HCT116 (cell line): ENCODE measurements around the gene HLA-E. TPM values are rescaled to one million over a fixed set of nuclear protein-coding genes. Genes with fewer than 3 reads are reported as not detected.

ENCODE experiments used
- ATAC-seq: fragments of 200-7000 bp; cut with Tn5 transposase; 2 replicates; pipeline ENCODE4 v1.9.1; 2020; ENCODE audit warnings: mild to moderate bottlenecking, moderate library complexity
- BruUV-seq: library from RNA; stranded (reverse); fragments of 400-500 nt; replicated peaks from 2 replicates; lab custom pipeline; 2021; lab: Mats Ljungman, UMichigan
- CTCF ChIA-PET: fragments of 300-600 bp; sonication (Branson Sonifier 250); formaldehyde crosslinking; loops from one replicate; lab custom pipeline; 2021; ENCODE audit warnings: antibody characterized with exemption; lab: Charles Lee
- POLR2A ChIA-PET: fragments of 300-600, 350-600 bp; sonication (Branson Sonifier 250); formaldehyde crosslinking; loops from one replicate; lab custom pipeline; 2021; ENCODE audit warnings: antibody characterized with exemption; lab: Charles Lee
- RAD21 ChIA-PET, 2 experiments: fragments of 300-600 bp; sonication (Branson Sonifier 250); formaldehyde crosslinking; loops; one replicate each; lab custom pipeline; 2023; ENCODE audit warnings: low total read pairs in 2 of 2; ENCODE audit not compliant: uncharacterized antibody in 2 of 2, unreplicated experiment in 2 of 2, low non-redundant PET in 1 of 2; lab: Charles Lee
- DNase-seq: peaks from one replicate; pipeline ENCODE4 v3.0.0-alpha.2; 2010; ENCODE audit warnings: low read depth, low spot score
- H2AFZ ChIP-seq: fragments of 200-600 bp; shearing (Covaris generic), sonication (generic); 2 replicates; pipeline ENCODE4 v1.6.1; 2017; ENCODE audit warnings: low read depth, mixed run types, mixed read lengths, antibody characterized with exemption, low read length; ENCODE audit not compliant: poor library complexity, severe bottlenecking
- H3K27ac ChIP-seq: 2 replicates; pipeline ENCODE4 v1.5.1; 2012; ENCODE audit warnings: low read depth, low read length
- H3K27me3 ChIP-seq: fragments of 200-600 bp; sonication (generic); 2 replicates; pipeline ENCODE4 v1.6.1; 2016; ENCODE audit warnings: mixed run types, low read length, mixed read lengths; ENCODE audit not compliant: insufficient read depth
- H3K36me3 ChIP-seq, 2 experiments: fragments of 200-500 bp in 1 of 2; fragments of 200-600 bp in 1 of 2; sonication (Bioruptor generic) in 1 of 2; sonication (generic) in 1 of 2; 2 replicates each; pipeline versions ENCODE4 v1.5.1 to v1.6.1; 2014 to 2016; ENCODE audit warnings: low read length in 2 of 2, inconsistent platforms in 1 of 2, mixed read lengths in 1 of 2, mixed run types in 1 of 2; ENCODE audit not compliant: insufficient read depth in 2 of 2, control insufficient read depth in 1 of 2
- H3K4me1 ChIP-seq, 2 experiments: fragments of 200-600 bp in 1 of 2; sonication (generic) in 1 of 2; 2 replicates each; pipeline versions ENCODE4 v1.5.1 to v1.6.1; 2012 to 2017; ENCODE audit warnings: low read length in 2 of 2, inconsistent platforms in 1 of 2, mild to moderate bottlenecking in 1 of 2, mixed read lengths in 1 of 2, mixed run types in 1 of 2, moderate library complexity in 1 of 2; ENCODE audit not compliant: insufficient read depth in 2 of 2, control insufficient read depth in 1 of 2
- H3K4me2 ChIP-seq: fragments of 200-600 bp; sonication (generic); 2 replicates; pipeline ENCODE4 v1.6.1; 2017; ENCODE audit warnings: mixed run types, low read length, mixed read lengths
- H3K4me3 ChIP-seq, 2 experiments: fragments of 200-600 bp in 1 of 2; sonication (generic) in 1 of 2; replicated peaks in 1 of 2; 2 replicates each; pipeline ENCODE4 v1.5.1; 2011 to 2016; ENCODE audit warnings: low read length in 2 of 2, control low read depth in 1 of 2, low read depth in 1 of 2, mild to moderate bottlenecking in 1 of 2, mixed read lengths in 1 of 2, mixed run types in 1 of 2
- H3K79me2 ChIP-seq: fragments of 200-600 bp; sonication (generic); 2 replicates; pipeline ENCODE4 v1.6.1; 2017; ENCODE audit warnings: mild to moderate bottlenecking, mixed run types, low read length, moderate library complexity, mixed read lengths; ENCODE audit not compliant: insufficient read depth
- H3K9ac ChIP-seq: fragments of 200-600 bp; sonication (generic); 2 replicates; pipeline ENCODE4 v1.6.1; 2016; ENCODE audit warnings: low read length, mixed read lengths
- H3K9me2 ChIP-seq: fragments of 200-600 bp; sonication (generic), shearing (Covaris generic); 2 replicates; pipeline ENCODE4 v1.6.1; 2017; ENCODE audit warnings: mixed run types, mild to moderate bottlenecking, moderate library complexity; ENCODE audit not compliant: insufficient read depth
- H3K9me3 ChIP-seq, 2 experiments: fragments of 200-500 bp in 1 of 2; fragments of 200-600 bp in 1 of 2; sonication (Bioruptor generic) in 1 of 2; sonication (generic) in 1 of 2; 2 replicates each; pipeline ENCODE4 v1.6.1; 2014 to 2017; ENCODE audit warnings: low read length in 2 of 2, mixed read lengths in 2 of 2, inconsistent platforms in 1 of 2, low read depth in 1 of 2, mild to moderate bottlenecking in 1 of 2, mixed run types in 1 of 2, moderate library complexity in 1 of 2; ENCODE audit not compliant: control insufficient read depth in 1 of 2, insufficient read depth in 1 of 2
- H4K20me1 ChIP-seq: fragments of 200-600 bp; sonication (generic), shearing (Covaris generic); 2 replicates; pipeline ENCODE4 v1.6.1; 2017; ENCODE audit warnings: mixed run types, mild to moderate bottlenecking, moderate library complexity; ENCODE audit not compliant: insufficient read depth
- ELF1 ChIP-seq: IDR thresholded peaks from 2 replicates; pipeline ENCODE4 v1.6.1; 2012; ENCODE audit warnings: low read depth, borderline replicate concordance
- EZH2 ChIP-seq: fragments of 200-600 bp; sonication (generic); IDR thresholded peaks from 2 replicates; pipeline ENCODE4 v1.6.1; 2017; ENCODE audit warnings: antibody characterized with exemption, mixed run types
- JUND ChIP-seq: IDR thresholded peaks from 2 replicates; pipeline ENCODE4 v1.6.1; 2012
- RAD21 ChIP-seq: IDR thresholded peaks from 2 replicates; pipeline ENCODE4 v1.6.1; 2012; ENCODE audit warnings: low read depth, mild to moderate bottlenecking
- YY1 ChIP-seq: IDR thresholded peaks from 2 replicates; pipeline ENCODE4 v1.6.1; 2011; ENCODE audit warnings: low read length, low read depth, moderate library complexity, mild to moderate bottlenecking; ENCODE audit not compliant: insufficient replicate concordance; ENCODE audit errors: extremely low read depth
- intact Hi-C: fragments of 100-400 bp; cut with micrococcal nuclease; formaldehyde crosslinking; loops from 2 replicates; pipeline ENCODE4 v1.10.0; 2022
- total RNA-seq: library from RNA; stranded (reverse); gene quantifications from one replicate; pipeline ENCODE4 v1.2.1, GENCODE V29; 2021; ENCODE audit not compliant: unreplicated experiment
- TF ChIP-seq, protein P1 (sequence below), 3 experiments: fragments of 200-600 bp in 1 of 3; sonication (generic) in 1 of 3; IDR thresholded peaks in 2 of 3; conservative IDR thresholded peaks in 1 of 3; 2 replicates each; pipeline ENCODE4 v1.5.1; 2012 to 2017; ENCODE audit warnings: low read depth in 2 of 3, low read length in 2 of 3, antibody characterized with exemption in 1 of 3, borderline replicate concordance in 1 of 3, control low read depth in 1 of 3, mild to moderate bottlenecking in 1 of 3, mixed read lengths in 1 of 3, mixed run types in 1 of 3, moderate library complexity in 1 of 3; ENCODE audit not compliant: insufficient read depth in 1 of 3
- TF ChIP-seq, protein P2 (sequence below): IDR thresholded peaks from 2 replicates; pipeline ENCODE4 v1.6.1; 2012; ENCODE audit warnings: low read depth

HLA-E gene
- total RNA-seq, 1 experiment from 2014 or later = 108 TPM

DNA sequence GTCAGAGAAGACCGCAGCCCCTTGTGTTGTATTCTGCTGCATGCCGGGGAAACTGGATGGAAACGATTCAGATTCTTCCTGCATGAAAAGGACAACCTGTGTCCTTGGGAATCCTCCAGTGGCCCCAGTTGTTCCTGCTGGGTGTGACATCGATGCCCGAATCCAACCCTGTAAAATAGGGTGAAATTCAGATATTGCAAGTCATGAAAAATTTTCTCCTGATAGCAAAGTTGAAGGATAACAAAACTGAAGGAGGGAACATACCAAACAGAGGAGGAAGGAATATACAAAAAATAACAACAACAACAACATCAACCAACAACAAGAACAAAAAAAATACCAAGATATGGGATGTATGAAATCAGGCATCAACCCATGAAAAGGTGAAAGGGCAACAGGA lies 28.3 kb upstream of the HLA-E start:
- Histone ChIP-seq H3K9me3 (no peaks in the 10 kb centered on the region), H3K27ac (no peak overlapping the region), H4K20me1 (no peaks in the 10 kb centered on the region), H3K36me3 (no peaks in the 10 kb centered on the region), H3K4me2 (no peak overlapping the region), H2AFZ (no peak overlapping the region), H3K79me2 (no peaks in the 10 kb centered on the region), H3K4me1 (no peaks in the 10 kb centered on the region), H3K9ac (no peak overlapping the region), H3K4me3 (no peak overlapping the region), H3K9me2 (no peaks in the 10 kb centered on the region), H3K27me3 (peaks cover 8% of the 10 kb centered on the region; the same call in 1 of the 2 replicates)
- RAD21 ChIA-PET = no interaction called here
- POLR2A ChIA-PET = no interaction called here
- CTCF ChIA-PET = no interaction called here
- ATAC-seq (no peak), DNase-seq (no peak)
- BruUV-seq = no TSS peak
- TF ChIP-seq JUND = no peak
- TF ChIP-seq RAD21 = no peak
- TF ChIP-seq, protein P1, sequence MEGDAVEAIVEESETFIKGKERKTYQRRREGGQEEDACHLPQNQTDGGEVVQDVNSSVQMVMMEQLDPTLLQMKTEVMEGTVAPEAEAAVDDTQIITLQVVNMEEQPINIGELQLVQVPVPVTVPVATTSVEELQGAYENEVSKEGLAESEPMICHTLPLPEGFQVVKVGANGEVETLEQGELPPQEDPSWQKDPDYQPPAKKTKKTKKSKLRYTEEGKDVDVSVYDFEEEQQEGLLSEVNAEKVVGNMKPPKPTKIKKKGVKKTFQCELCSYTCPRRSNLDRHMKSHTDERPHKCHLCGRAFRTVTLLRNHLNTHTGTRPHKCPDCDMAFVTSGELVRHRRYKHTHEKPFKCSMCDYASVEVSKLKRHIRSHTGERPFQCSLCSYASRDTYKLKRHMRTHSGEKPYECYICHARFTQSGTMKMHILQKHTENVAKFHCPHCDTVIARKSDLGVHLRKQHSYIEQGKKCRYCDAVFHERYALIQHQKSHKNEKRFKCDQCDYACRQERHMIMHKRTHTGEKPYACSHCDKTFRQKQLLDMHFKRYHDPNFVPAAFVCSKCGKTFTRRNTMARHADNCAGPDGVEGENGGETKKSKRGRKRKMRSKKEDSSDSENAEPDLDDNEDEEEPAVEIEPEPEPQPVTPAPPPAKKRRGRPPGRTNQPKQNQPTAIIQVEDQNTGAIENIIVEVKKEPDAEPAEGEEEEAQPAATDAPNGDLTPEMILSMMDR (IDR thresholded peaks at IDR 0.05 in 2 of 3, conservative IDR thresholded peaks at IDR 0.05 in 1 of 3; ENCODE audit: borderline replicate concordance in 1 of 3, insufficient read depth in 1 of 3, low read depth in 2 of 3, low read length in 2 of 3) = no peak
- TF ChIP-seq YY1 = no peak
- TF ChIP-seq ELF1 = no peak
- TF ChIP-seq EZH2 = no peak
- TF ChIP-seq, protein P2, sequence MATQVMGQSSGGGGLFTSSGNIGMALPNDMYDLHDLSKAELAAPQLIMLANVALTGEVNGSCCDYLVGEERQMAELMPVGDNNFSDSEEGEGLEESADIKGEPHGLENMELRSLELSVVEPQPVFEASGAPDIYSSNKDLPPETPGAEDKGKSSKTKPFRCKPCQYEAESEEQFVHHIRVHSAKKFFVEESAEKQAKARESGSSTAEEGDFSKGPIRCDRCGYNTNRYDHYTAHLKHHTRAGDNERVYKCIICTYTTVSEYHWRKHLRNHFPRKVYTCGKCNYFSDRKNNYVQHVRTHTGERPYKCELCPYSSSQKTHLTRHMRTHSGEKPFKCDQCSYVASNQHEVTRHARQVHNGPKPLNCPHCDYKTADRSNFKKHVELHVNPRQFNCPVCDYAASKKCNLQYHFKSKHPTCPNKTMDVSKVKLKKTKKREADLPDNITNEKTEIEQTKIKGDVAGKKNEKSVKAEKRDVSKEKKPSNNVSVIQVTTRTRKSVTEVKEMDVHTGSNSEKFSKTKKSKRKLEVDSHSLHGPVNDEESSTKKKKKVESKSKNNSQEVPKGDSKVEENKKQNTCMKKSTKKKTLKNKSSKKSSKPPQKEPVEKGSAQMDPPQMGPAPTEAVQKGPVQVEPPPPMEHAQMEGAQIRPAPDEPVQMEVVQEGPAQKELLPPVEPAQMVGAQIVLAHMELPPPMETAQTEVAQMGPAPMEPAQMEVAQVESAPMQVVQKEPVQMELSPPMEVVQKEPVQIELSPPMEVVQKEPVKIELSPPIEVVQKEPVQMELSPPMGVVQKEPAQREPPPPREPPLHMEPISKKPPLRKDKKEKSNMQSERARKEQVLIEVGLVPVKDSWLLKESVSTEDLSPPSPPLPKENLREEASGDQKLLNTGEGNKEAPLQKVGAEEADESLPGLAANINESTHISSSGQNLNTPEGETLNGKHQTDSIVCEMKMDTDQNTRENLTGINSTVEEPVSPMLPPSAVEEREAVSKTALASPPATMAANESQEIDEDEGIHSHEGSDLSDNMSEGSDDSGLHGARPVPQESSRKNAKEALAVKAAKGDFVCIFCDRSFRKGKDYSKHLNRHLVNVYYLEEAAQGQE = no peak
- intact Hi-C loops = no loop called here
